ENCODE measurements around the gene SPINK13. TPM values are rescaled to one million over a fixed set of nuclear protein-coding genes. Genes with fewer than 3 reads are reported as not detected.

The SPINK13 gene
- total RNA-seq, 4 donors from 2014 or later = 1.0 TPM; not detected in 3

GRCh38 chr5:148297731-148298130 is 29.1 kb downstream of the SPINK13 start:
- H3K27me3 ChIP-seq = no peaks in the 10 kb centered on the region
- H3K36me3 ChIP-seq = no peaks in the 10 kb centered on the region
- 70 to 74% methylated on average over 4 of the region's 4 CpGs for WGBS, 2 donors
- H3K27ac ChIP-seq = no peak overlapping the region
- DNase-seq (ENCODE audit: low spot score in 2 of 2) = no peak
- TF ChIP-seq POLR2A (IDR thresholded peaks at IDR 0.05) = no peak
- TF ChIP-seq, protein P1, sequence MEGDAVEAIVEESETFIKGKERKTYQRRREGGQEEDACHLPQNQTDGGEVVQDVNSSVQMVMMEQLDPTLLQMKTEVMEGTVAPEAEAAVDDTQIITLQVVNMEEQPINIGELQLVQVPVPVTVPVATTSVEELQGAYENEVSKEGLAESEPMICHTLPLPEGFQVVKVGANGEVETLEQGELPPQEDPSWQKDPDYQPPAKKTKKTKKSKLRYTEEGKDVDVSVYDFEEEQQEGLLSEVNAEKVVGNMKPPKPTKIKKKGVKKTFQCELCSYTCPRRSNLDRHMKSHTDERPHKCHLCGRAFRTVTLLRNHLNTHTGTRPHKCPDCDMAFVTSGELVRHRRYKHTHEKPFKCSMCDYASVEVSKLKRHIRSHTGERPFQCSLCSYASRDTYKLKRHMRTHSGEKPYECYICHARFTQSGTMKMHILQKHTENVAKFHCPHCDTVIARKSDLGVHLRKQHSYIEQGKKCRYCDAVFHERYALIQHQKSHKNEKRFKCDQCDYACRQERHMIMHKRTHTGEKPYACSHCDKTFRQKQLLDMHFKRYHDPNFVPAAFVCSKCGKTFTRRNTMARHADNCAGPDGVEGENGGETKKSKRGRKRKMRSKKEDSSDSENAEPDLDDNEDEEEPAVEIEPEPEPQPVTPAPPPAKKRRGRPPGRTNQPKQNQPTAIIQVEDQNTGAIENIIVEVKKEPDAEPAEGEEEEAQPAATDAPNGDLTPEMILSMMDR (IDR thresholded peaks at IDR 0.05) = no peak
- no peak for TF ChIP-seq EP300 (IDR thresholded peaks at IDR 0.05)
- no peaks in the 10 kb centered on the region for H3K4me1 ChIP-seq
- no peaks in the 10 kb centered on the region for H3K9me3 ChIP-seq
- H3K4me3 ChIP-seq = no peak overlapping the region

DNA sequence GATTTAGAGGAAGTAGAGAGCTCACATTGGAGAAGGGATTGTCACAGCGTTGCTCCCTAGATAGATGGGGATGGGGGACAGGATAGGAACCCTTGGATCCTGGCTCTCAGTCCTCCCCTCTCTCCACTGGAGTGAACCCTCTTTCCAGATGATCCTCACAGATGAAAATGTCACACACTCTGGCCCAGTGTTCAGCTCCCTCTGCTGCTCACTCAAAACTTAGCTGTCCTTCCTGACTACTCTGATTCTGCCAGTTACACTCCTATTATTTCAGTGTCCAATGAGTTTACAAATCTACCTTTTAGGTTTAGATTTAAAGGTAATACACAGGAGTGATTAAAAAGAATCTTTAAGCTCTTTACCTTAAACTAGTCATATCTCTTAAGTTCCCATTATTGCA is 37.9 kb downstream of the SPINK13 start:
- no peaks in the 10 kb centered on the region for H3K27me3 ChIP-seq
- H3K36me3 ChIP-seq = no peaks in the 10 kb centered on the region
- TF ChIP-seq EP300 (IDR thresholded peaks at IDR 0.05) = no peak
- TF ChIP-seq POLR2A (IDR thresholded peaks at IDR 0.05) = no peak
- TF ChIP-seq, protein P1 (IDR thresholded peaks at IDR 0.05) = no peak
- H3K27ac ChIP-seq = no peak overlapping the region
- no peak for DNase-seq (ENCODE audit: low spot score in 2 of 2)
- peaks cover 0 to 11% (median 0%) of the 10 kb centered on the region in 4 donors for H3K9me3 ChIP-seq
- H3K4me3 ChIP-seq = no peak overlapping the region
- 83 to 89% methylated on average over 1 of the region's 1 CpG for WGBS, 2 donors
- H3K4me1 ChIP-seq = no peaks in the 10 kb centered on the region

DNA sequence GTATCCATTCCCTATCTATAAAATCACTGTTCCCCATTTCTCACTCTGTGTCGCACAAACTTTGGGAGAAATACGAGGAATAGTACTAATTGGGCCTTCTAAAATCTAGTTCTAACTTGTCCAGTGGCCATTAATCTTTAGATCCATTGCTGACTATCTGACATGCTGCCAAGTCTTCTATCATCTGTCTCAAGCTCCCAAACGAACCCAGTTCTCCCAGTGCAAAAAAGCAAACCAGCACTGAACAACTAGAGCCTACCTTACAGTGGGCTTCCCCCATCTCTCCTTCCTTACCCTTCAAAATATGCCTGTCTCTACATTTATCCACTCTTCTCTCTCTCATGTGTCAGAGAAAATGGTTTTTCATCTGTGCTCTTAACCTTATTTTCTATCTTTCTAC is 40.4 kb downstream of the SPINK13 start:
- Histone ChIP-seq H3K27ac (no peak overlapping the region), H3K27me3 (no peaks in the 10 kb centered on the region), H3K4me1 (no peaks in the 10 kb centered on the region), H3K36me3 (no peaks in the 10 kb centered on the region), H3K4me3 (no peak overlapping the region), H3K9me3 (peaks cover 0 to 11% (median 0%) of the 10 kb centered on the region in 4 donors)
- DNase-seq (ENCODE audit: low spot score in 2 of 2) = no peak
- 81 to 83% methylated on average over 3 of the region's 3 CpGs for WGBS, 2 donors
- TF ChIP-seq POLR2A (IDR thresholded peaks at IDR 0.05) (no peak), EP300 (IDR thresholded peaks at IDR 0.05) (no peak)
- TF ChIP-seq, protein P1 (IDR thresholded peaks at IDR 0.05) = no peak

DNA sequence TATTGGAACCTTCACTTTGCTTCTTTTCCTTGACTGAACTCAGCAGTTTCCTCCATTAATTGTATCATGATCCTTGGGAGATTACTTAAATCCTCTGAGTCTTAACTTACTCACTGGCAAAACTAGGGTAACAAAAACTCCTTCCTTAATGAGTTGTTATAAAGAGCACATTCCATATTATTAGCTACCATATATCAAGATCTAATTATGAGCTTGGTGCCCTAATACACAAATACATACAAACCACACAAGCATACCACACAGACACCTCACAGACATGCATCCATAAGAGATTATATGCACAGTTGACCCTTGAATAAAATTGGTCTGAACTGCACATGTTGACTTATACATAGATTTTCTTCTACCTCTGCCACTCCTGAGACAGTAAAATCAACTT is 41.2 kb downstream of the SPINK13 start:
- TF ChIP-seq EP300 (IDR thresholded peaks at IDR 0.05) (no peak), POLR2A (IDR thresholded peaks at IDR 0.05) (no peak)
- TF ChIP-seq, protein P1 (IDR thresholded peaks at IDR 0.05) = no peak
- Histone ChIP-seq H3K27me3 (no peaks in the 10 kb centered on the region), H3K4me3 (no peak overlapping the region), H3K36me3 (no peaks in the 10 kb centered on the region), H3K4me1 (no peaks in the 10 kb centered on the region), H3K27ac (no peak overlapping the region), H3K9me3 (peaks cover 0 to 11% (median 0%) of the 10 kb centered on the region in 4 donors)
- DNase-seq (ENCODE audit: low spot score in 2 of 2) = no peak

DNA sequence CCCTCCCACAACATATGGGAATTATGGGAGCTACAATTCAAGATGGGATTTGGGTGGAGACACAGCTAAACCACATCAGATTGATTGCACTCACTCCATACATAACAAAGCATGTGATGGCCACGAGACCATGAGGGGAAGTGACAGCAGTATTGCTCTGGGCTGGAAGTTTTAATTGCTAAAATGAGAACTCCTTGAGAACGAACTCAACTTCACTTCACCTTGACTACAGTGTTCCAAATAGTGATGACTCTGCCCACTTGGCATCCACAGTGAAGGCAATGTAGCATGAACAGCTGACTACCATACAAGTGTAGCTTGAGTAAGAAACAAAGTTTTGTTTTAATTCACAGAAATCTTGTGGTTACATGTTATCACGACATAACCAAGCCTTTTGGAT is 42.9 kb downstream of the SPINK13 start:
- no peaks in the 10 kb centered on the region for H3K36me3 ChIP-seq
- H3K9me3 ChIP-seq = peaks cover 0 to 11% (median 0%) of the 10 kb centered on the region in 4 donors
- WGBS, 2 donors = 71 to 83% methylated on average over 3 of the region's 3 CpGs
- no peak for DNase-seq (ENCODE audit: low spot score in 2 of 2)
- no peak for TF ChIP-seq EP300 (IDR thresholded peaks at IDR 0.05)
- no peak for TF ChIP-seq POLR2A (IDR thresholded peaks at IDR 0.05)
- TF ChIP-seq, protein P1 (IDR thresholded peaks at IDR 0.05) = no peak
- no peak overlapping the region for H3K27ac ChIP-seq
- no peak overlapping the region for H3K4me3 ChIP-seq
- H3K27me3 ChIP-seq = no peaks in the 10 kb centered on the region
- no peaks in the 10 kb centered on the region for H3K4me1 ChIP-seq

Data from tibial nerve (tissue), 4 donors.